Measurements from ENCODE around the gene ERCC5. TPM values are rescaled to one million over a fixed set of nuclear protein-coding genes. Genes with fewer than 3 reads are reported as not detected.

The ERCC5 gene
- total and polyA plus RNA-seq, 2 donors (not counting 3 experiments of a cell fraction or from before 2014, with no cell fraction given): 12.5 to 40.1 TPM

- Histone ChIP-seq H3K4me1 (ENCODE audit: control insufficient read depth, extremely low read depth, insufficient read depth, low read length) (no peaks in the 10 kb centered on the region), H3K4me2 (ENCODE audit: insufficient read depth, low read length) (no peak overlapping the region), H3K9me1 (replicated peaks; ENCODE audit: control insufficient read depth, extremely low read depth, insufficient read depth, low read length) (no peaks in the 10 kb centered on the region), H3K4me3 (replicated peaks in 1 of 3; ENCODE audit: insufficient read depth in 1 of 3, low read depth in 1 of 3, low read length in 3 of 3) (no peak overlapping the region), H3K9ac (replicated peaks; ENCODE audit: extremely low read depth, insufficient read depth, low read length) (no peak overlapping the region), H3K27ac (ENCODE audit: insufficient read depth, low read depth, low read length) (no peak overlapping the region), H2AFZ (ENCODE audit: low read depth, low read length) (no peak overlapping the region), H3K27me3 (ENCODE audit: control insufficient read depth in 2 of 2, insufficient read depth in 2 of 2, low read length in 2 of 2) (peaks cover 4 to 5% of the 10 kb centered on the region in 2 experiments), H3K36me3 (ENCODE audit: control insufficient read depth in 2 of 2, extremely low read depth in 1 of 2, insufficient read depth in 2 of 2, low read length in 2 of 2) (no peaks in the 10 kb centered on the region), H3K9me3 (replicated peaks; ENCODE audit: control insufficient read depth, insufficient read depth, low read length) (no peaks in the 10 kb centered on the region), H4K20me1 (replicated peaks; ENCODE audit: control insufficient read depth, extremely low read depth, insufficient read depth, low read length) (no peaks in the 10 kb centered on the region), H3K79me2 (ENCODE audit: control insufficient read depth, insufficient read depth, low read length) (no peaks in the 10 kb centered on the region)
- TF ChIP-seq CTCF (IDR thresholded peaks at IDR 0.05; ENCODE audit: extremely low read depth in 1 of 2, insufficient read depth in 1 of 2, low read depth in 1 of 2, low read length in 2 of 2) (no peak), MYC (IDR thresholded peaks at IDR 0.05; ENCODE audit: low read depth, low read length) (no peak), FOS (IDR thresholded peaks at IDR 0.05; ENCODE audit: borderline replicate concordance, insufficient read depth, low read length) (no peak), JUN (IDR thresholded peaks at IDR 0.05; ENCODE audit: borderline replicate concordance, insufficient read depth, insufficient read length, low read depth) (no peak), GATA2 (IDR thresholded peaks at IDR 0.05; ENCODE audit: insufficient read depth, insufficient read length, low read depth, low read length) (no peak), POLR2AphosphoS5 (IDR thresholded peaks at IDR 0.05; ENCODE audit: insufficient read depth, low read depth, low read length) (no peak), POLR2A (IDR thresholded peaks at IDR 0.05; ENCODE audit: low read depth, low read length) (no peak), EZH2 (IDR thresholded peaks at IDR 0.05; ENCODE audit: borderline replicate concordance, low read depth, low read length, severe bottlenecking) (no peak)
- TF ChIP-seq, protein P1, sequence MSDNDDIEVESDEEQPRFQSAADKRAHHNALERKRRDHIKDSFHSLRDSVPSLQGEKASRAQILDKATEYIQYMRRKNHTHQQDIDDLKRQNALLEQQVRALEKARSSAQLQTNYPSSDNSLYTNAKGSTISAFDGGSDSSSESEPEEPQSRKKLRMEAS (IDR thresholded peaks at IDR 0.05; ENCODE audit: insufficient read depth, insufficient read length): no peak
- DNase-seq (ENCODE audit: low read depth, low spot score) (no peak), FAIRE-seq (no peak)
- CTCF ChIA-PET: no interaction called here
- POLR2A ChIA-PET: no interaction called here
- intact Hi-C loops (cut with micrococcal nuclease): no loop called here
- BruUV-seq (replicated peaks): no TSS peak
- dilution Hi-C loops (cut with MboI; ENCODE audit: extremely low pct_ligation_motif_present, low sequenced_read_pairs): no loop called here
Observed at GRCh38 chr13:102907886-102908515, 62.2 kb downstream of the ERCC5 start.
